Endodermal cell (in vitro differentiated cells): Measurements from ENCODE around the gene ATOSA. TPM values are rescaled to one million over a fixed set of nuclear protein-coding genes. Genes with fewer than 3 reads are reported as not detected.

Experiments used
- DNase-seq: peaks from one replicate; pipeline ENCODE4 v3.0.0-alpha.2; 2017
- H3K27ac ChIP-seq: 2 replicates; pipeline ENCODE4 v1.5.1; 2013; ENCODE audit warnings: mild to moderate bottlenecking, low read depth, low read length, moderate library complexity
- H3K27me3 ChIP-seq: 2 replicates; pipeline ENCODE4 v1.6.1; 2013; ENCODE audit warnings: mild to moderate bottlenecking, low read length, moderate library complexity; ENCODE audit not compliant: insufficient read depth, control insufficient read depth, poor library complexity, severe bottlenecking
- H3K36me3 ChIP-seq: 2 replicates; pipeline ENCODE4 v1.7.0; 2013; ENCODE audit warnings: mild to moderate bottlenecking, low read length, moderate library complexity; ENCODE audit not compliant: control insufficient read depth, insufficient read depth
- H3K4me1 ChIP-seq: one replicate; pipeline ENCODE4 v1.7.0; 2013; ENCODE audit warnings: low read length; ENCODE audit not compliant: control insufficient read depth, insufficient read depth
- H3K4me3 ChIP-seq: 2 replicates; pipeline ENCODE4 v1.5.1; 2013; ENCODE audit warnings: mild to moderate bottlenecking, low read length, moderate library complexity
- H3K9ac ChIP-seq: 2 replicates; pipeline ENCODE4 v1.6.1; 2013; ENCODE audit warnings: mild to moderate bottlenecking, low read length, moderate library complexity; ENCODE audit not compliant: poor library complexity, severe bottlenecking; ENCODE audit errors: extremely low read depth
- H3K9me3 ChIP-seq: 2 replicates; pipeline ENCODE4 v1.6.1; 2013; ENCODE audit warnings: mild to moderate bottlenecking, low read length, moderate library complexity; ENCODE audit not compliant: control insufficient read depth
- H3K27ac Mint-ChIP-seq: 2 replicates; pipeline ENCODE4 v1.8.0; 2020; ENCODE audit warnings: mixed read lengths
- H3K27me3 Mint-ChIP-seq: 2 replicates; pipeline ENCODE4 v1.8.0; 2021; ENCODE audit warnings: mild to moderate bottlenecking, mixed read lengths; ENCODE audit not compliant: insufficient read depth
- H3K36me3 Mint-ChIP-seq: 2 replicates; pipeline ENCODE4 v1.8.0; 2020; ENCODE audit warnings: low read depth, mixed read lengths
- H3K4me1 Mint-ChIP-seq: 2 replicates; pipeline ENCODE4 v1.8.0; 2020; ENCODE audit warnings: mixed read lengths
- H3K4me3 Mint-ChIP-seq: 2 replicates; pipeline ENCODE4 v1.8.0; 2020; ENCODE audit warnings: mild to moderate bottlenecking, moderate library complexity, mixed read lengths
- H3K9me3 Mint-ChIP-seq: 2 replicates; pipeline ENCODE4 v1.8.0; 2020; ENCODE audit warnings: mild to moderate bottlenecking, mixed read lengths
- CTCF ChIP-seq: fragments of 200-600 bp; sonication (generic); conservative IDR thresholded peaks from 2 replicates; pipeline ENCODE4 v1.5.0; 2021; ENCODE audit warnings: antibody characterized with exemption, mild to moderate bottlenecking
- WGBS, 2 experiments: methylation state at CpG; one replicate each; pipeline versions ENCODE4 v1.1.5 to v1.1.7; 2013; ENCODE audit warnings: missing lambda C conversion rate in 2 of 2, mixed read lengths in 1 of 2; ENCODE audit not compliant: insufficient coverage in 1 of 2, insufficient read length in 1 of 2; 5-methylcytosine and 5-hydroxymethylcytosine counted together
- total RNA-seq, 2 donors: library from RNA; stranded (reverse); fragmentation: NEBNext Ultra II Directional in 1 of 2; extraction: Animal tissue kit (Norgen Biotek cat#: 25700) in 1 of 2; gene quantifications; 2 replicates in 1 of 2; 3 replicates in 1 of 2; pipeline ENCODE4 v1.2.1, GENCODE V29; 2021

The ATOSA gene
- total RNA-seq, 2 donors from 2014 or later: 18.6 to 27.8 TPM

GRCh38 chr15:52661909-52662308 lies 17.3 kb downstream of the ATOSA start:
- Mint-ChIP-seq H3K27ac (no peak overlapping the region), H3K36me3 (peaks cover 44% of the 10 kb centered on the region), H3K9me3 (no peaks in the 10 kb centered on the region), H3K4me3 (no peak overlapping the region), H3K4me1 (peaks cover 17% of the 10 kb centered on the region), H3K27me3 (no peaks in the 10 kb centered on the region)
- Histone ChIP-seq H3K27ac (no peak overlapping the region), H3K9ac (no peak overlapping the region), H3K27me3 (no peaks in the 10 kb centered on the region), H3K4me3 (no peak overlapping the region), H3K9me3 (no peaks in the 10 kb centered on the region), H3K4me1 (no peaks in the 10 kb centered on the region), H3K36me3 (peaks cover 18% of the 10 kb centered on the region)
- no peak for DNase-seq
- 100% methylated on average over 1 of the region's 1 CpG; no CpG with 5 or more reads in 1 of the 2 experiments for WGBS, 2 experiments
- no peak for TF ChIP-seq CTCF

GRCh38 chr15:52660192-52660591 lies 19.0 kb downstream of the ATOSA start:
- Mint-ChIP-seq H3K9me3 (no peaks in the 10 kb centered on the region), H3K27me3 (no peaks in the 10 kb centered on the region), H3K4me3 (no peak overlapping the region), H3K27ac (peak overlapping the region; percentile 39), H3K4me1 (peaks cover 17% of the 10 kb centered on the region), H3K36me3 (peaks cover 38% of the 10 kb centered on the region)
- DNase-seq: no peak
- Histone ChIP-seq H3K4me3 (no peak overlapping the region), H3K4me1 (no peaks in the 10 kb centered on the region), H3K9ac (no peak overlapping the region), H3K9me3 (no peaks in the 10 kb centered on the region), H3K36me3 (peaks cover 8% of the 10 kb centered on the region), H3K27ac (no peak overlapping the region), H3K27me3 (no peaks in the 10 kb centered on the region)
- WGBS, 2 experiments: 92% methylated on average over 2 of the region's 3 CpGs; no CpG with 5 or more reads in 1 of the 2 experiments
- TF ChIP-seq CTCF: no peak

DNA sequence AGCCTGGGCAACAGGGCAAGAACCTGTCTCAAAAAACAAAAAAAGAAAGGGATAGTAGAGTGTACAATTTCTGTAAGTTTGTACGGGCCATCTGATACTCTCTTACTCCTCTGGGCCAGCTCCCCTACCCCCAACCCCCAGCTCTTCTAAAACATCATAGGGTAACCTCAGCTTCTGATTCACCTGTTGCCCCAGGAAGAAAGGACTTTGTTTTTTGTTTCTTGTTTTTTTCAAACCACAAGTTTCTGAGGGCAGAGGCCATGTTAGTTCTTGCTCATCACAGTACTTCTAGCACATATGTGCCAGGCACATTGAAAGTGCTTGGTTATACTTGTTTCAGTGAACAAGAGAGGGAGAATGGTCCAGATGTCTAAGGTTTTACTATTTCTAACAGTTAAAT lies 20.2 kb downstream of the ATOSA start:
- Mint-ChIP-seq H3K27ac (peak overlapping the region; percentile 31), H3K4me1 (peaks cover 17% of the 10 kb centered on the region), H3K27me3 (no peaks in the 10 kb centered on the region), H3K4me3 (no peak overlapping the region), H3K9me3 (no peaks in the 10 kb centered on the region), H3K36me3 (peaks cover 38% of the 10 kb centered on the region)
- Histone ChIP-seq H3K4me3 (no peak overlapping the region), H3K4me1 (no peaks in the 10 kb centered on the region), H3K9me3 (no peaks in the 10 kb centered on the region), H3K27ac (no peak overlapping the region), H3K27me3 (no peaks in the 10 kb centered on the region), H3K9ac (no peak overlapping the region), H3K36me3 (peaks cover 3% of the 10 kb centered on the region)
- no peak for DNase-seq
- 83% methylated on average over 1 of the region's 1 CpG; no CpG with 5 or more reads in 1 of the 2 experiments for WGBS, 2 experiments
- TF ChIP-seq CTCF: no peak
